NCI-H2196 (cell line): Measurements from ENCODE around the gene CSNK1G2.
A peak's percentile ranks its signal among the peaks of the same experiment; 100 is the strongest.

Experiments
- DNase-seq: peaks from one replicate; lab custom pipeline; 2025; ENCODE audit not compliant: unreplicated experiment; lab: John Stamatoyannopoulos, UW

The CSNK1G2 gene

DNA sequence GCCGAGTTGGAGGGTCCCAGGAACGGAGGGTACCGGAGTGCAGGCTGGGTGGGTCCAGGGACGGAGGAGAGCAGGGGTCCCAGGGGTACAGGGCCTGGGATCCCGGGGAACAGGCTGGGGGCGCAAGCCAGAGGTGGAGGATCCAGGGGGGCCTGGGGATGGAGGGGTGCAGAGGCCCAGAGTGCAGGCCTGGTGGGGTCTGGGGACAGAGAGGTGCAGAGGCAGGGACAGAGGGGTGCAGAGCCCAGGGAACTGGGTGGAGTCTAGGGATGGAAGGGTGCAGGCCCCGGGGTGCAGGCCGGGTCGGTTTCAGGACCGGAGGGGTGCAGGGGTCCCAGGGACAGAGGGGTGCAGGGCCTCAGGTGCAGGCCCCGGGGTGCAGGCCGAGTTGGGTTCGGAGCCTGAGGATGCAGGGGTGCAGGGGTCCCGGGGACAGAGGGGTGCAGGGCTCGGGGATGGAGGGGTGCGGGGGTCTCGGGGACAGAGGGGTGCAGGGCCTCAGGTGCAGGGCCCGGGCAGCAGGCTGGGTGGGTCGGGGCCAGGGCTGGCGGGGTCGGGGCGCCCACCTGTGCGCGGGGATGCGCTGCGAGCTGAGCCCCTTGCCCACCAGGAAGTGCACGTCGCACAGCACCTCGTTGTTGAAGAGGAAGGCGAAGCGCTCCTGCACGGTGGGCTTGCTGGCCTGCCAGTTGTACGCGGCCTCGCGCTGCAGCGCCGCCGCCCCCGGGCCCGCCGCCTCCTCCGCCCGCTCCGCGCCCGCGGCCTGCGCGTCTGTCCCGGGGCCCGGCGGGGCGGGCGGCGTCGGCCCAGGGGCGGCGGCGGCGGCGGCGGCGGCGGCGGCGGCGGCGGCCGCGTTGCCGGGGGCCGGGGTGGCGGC is 74.0 kb downstream of the CSNK1G2 start:
- DNase-seq, result no peak

DNA sequence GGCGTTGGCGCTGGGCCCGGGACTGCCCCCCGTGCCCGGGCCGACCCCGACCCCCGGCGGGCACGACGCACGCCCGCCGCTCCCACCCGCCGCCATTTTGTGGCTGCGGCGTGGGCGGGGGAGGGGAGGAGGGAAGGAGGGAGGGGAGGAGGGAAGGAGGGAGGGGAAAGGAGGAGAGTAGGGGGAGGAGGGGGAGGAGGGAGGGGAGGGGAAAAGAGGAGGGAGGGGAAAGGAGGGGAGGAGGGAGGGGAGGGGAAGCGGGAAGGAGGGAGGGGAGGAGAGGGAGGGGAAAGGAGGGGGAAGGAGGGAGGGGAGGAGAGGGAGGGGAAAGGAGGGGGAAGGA is 74.6 kb downstream of the CSNK1G2 start, which contains the start of gene BTBD2:
BTBD2 (minus strand) TSS at position 107 of the 343 bp plus-strand sequence; CDS start at position 96, 11 bp downstream.
- peak; percentile 64 for DNase-seq

DNA sequence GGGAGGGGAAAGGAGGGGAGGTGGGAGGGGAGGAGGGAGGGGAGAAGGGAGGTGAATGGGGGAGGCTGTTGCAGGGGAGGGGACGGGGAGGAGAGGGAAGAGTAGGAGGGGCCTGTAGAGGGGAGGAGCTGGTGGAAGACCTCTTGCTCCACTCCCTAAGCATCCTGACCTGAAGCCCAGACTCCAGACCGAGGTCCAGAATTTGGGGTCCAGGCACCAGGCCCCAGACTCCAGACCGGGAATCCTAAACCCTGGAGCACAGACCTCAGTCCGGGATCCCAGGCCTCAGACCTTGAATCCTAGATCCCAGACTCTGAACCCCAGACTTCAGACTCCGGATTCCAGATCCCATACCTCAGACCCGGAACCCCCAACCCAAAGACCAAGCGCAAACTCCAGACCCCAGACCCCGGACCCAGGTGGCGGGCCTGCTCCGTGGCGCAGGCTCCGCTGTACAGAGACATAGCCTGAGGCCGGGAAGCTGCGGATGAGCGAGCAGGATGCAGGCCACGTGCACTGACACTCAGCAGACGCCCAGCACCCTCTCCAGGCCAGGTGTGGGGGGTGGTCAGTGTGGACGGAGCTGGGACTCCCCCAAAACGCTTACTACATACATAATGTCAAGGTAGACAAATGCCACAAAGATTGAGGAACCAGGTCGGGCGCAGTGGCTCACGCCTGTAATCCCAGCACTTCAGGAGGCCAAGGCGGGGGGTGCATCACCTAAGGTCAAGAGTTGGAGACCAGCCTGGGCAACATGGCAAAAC is 75.3 kb downstream of the CSNK1G2 start:
- peak; percentile 66 for DNase-seq

- DNase-seq, result no peak
Measured at GRCh38 chr19:2018752-2019151, 77.8 kb downstream of the CSNK1G2 start.

DNA sequence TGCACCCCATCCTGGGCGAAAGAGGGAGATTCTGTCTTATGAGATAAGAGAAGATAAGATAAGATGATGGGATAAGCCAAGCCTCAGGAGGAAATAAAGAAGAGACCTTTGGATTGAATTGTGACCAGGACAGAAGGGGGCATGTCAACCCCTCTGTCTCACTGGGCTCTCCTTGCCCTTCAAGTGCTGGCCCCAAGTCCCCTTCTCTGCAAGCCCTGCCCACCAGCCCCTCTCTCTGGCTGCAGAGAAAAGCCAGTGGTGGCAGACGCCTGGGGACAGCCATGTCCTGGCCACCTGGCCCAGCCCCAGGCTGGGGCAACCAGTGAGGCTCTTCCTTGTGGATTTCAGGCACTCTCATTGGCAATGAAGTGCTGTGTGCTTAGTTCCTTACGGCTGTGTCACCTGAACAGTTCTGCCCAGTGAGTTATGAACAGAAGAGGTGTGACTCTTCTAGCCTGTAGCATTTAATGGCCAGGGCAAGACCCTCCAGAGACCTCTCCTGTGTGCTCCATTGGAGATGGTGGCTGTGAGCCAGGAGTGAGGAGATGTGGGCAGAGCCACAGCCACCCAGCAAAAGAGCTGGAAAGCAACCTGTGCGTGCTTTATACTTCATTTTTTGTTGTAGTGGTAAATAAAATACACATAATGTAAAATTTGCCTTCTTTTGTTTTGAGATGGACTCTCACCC is 80.6 kb downstream of the CSNK1G2 start:
- no peak for DNase-seq

DNA sequence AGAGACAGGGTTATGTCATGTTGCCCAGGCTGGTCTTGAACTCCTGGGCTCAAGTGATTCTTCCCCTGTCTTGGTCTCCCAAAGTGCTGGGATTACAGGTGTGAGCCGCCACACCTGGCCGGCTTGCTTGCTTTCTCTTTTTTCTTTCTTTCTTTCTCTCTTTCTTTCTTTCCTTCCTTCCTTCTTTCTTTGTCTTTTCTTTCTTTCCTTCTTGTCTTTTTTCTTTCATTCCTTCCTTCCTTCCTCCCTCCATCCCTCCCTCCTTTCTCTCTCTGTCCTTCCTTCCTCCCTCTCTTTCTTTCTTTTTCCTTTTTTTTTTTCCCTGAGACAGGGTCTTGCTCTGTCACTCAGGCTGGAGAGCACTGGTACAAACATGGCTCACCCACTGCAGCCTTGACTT is 81.3 kb downstream of the CSNK1G2 start:
- no peak for DNase-seq

DNA sequence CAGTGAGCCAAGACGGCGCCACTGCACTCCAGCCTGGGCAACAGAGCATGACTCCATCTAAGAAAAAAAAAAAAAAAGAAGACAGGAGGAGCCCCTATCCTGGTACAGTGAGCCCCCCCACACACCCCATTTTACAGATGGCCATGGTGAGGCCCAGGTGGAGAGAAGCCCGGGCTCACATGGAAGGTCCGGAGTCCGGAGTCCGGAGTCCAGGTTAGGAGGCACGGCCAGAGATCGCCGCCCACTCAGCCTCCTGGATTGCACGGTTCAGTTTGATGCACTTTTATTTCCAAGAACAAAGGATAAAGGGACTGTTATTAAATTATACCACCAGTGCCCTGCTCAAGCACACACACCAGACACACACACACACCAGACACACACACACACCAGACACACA is 85.8 kb downstream of the CSNK1G2 start:
- no peak for DNase-seq

DNA sequence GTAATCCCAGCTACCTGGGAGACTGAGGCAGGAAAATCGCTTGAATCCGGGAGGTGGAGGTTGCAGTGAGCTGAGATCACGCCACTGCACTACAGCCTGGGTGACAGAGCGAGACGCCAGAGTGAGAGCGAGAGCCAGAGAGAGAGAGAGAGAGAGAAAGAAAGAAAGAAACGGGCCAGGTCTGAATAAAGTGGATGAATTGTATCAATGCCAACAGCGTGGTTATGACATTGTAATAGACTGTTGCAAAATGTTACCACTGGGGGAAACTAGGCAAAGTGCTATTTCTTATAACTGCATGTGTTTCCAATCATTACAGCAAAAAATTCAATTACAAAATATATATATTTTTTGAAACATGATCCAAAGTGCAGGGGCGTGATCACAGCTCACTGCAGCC is 86.4 kb downstream of the CSNK1G2 start:
- no peak for DNase-seq
